ENCODE results near the gene GTPBP6.
"Not testable (repeated sequence)": the region's sequence is repeated elsewhere in the genome, so short reads cannot be mapped to it uniquely, and the experiment has no call there.

Gene GTPBP6

DNA sequence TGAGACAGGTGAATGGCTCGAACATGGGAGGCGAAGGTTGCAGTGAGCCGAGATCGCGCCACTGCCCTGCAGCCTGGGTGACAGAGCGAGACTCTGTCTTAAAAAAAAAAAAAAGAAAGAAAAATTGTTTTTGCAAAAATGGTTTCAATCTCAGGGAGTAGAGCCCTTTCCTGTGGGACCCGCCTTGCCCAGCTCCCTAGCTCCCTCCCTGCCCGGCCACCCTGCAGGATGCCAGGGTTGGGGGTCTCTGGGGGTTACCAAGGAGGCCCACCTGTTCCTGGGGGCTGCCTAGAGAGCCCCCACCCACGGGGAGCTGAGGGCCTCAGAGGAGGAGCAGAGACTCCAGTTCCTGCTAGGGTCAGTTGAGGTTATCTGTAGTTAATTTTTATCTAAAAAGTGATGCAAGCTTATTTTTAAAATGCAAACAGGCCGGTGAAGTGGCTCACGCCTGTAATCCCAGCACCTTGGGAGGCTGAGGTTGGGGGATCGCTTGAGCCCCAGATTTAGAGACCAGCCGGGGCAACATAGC, 56.2 kb downstream of the GTPBP6 start:
- no peak for DNase-seq

DNA sequence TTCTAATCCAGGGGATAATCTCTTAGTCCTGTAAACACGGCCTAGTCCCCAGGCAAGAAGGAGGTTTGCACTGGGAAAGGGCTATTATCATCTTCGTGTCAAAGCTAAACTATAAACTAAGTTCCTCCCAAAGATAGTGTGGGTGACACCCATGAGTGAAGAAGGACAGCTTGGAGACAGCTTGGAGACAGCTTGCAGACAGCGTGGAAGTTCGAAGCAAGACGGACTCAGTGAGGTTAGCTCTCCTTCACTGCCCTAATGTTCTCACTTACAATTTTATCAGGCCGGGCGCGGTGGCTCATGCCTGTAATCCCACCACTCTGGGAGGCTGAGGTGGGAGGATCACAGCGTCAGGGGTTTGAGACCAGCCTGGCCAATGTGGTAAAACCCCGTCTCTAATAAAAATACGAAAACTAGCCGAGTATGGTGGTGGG, 56.7 kb downstream of the GTPBP6 start:
- DNase-seq: no peak

- no peak for DNase-seq
These were observed 57.3 kb downstream of the GTPBP6 start for GRCh38 chrX:261167-261918.

DNA sequence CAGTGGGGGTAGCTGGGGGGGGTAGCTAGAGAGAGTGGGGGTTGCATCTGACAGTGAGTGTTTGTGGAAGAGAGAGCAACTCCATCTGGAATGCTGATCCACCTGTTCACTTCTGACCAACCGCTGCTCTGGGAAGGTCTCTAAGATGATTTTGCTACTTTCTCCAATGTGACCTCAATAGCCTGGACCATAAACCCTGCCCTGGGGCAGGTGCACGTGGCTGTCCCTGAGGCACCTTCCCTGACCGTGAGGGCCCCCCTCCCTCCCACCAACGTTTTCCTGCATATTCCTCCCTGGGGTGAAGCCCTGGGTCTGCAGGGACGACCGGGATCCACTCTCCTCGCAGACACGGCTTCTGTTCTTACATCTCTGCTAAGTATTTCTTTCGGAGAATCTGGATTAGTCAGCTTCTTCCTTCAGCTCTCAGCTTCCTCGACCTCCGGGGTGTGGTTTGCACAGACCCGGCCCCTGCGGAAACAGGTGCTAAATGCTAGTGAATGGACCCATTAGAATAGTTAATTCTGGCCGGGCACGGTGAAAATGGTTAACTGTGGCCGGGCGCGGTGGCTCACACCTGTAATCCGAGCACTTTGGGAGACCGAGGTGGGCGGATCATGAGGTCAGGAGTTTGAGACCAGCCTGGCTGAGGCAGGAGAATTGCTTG, 58.8 kb downstream of the GTPBP6 start:
- no peak for DNase-seq

GRCh38 chrX:258291-259040, 60.1 kb downstream of the GTPBP6 start:
- no peak for DNase-seq

- DNase-seq: no peak
These were observed 60.8 kb downstream of the GTPBP6 start for GRCh38 chrX:257681-258289.

GRCh38 chrX:257054-257453, 61.5 kb downstream of the GTPBP6 start:
- DNase-seq: not testable (repeated sequence)

- DNase-seq: no peak
These were observed 62.7 kb downstream of the GTPBP6 start for GRCh38 chrX:255923-256331.
